T-helper 1 cell (primary cell): Measurements from ENCODE around the gene PALMD.

ENCODE experiments used
- DNase-seq, 5 donors: peaks; one replicate each; pipeline ENCODE4 v3.0.0-alpha.2; 2012 to 2020

Gene PALMD

GRCh38 chr1:99704356-99704816 is 58.5 kb downstream of the PALMD start:
- DNase-seq, result peak in 1 of 5 donors; percentile 21

GRCh38 chr1:99705385-99705784 is 59.5 kb downstream of the PALMD start:
- no peak for DNase-seq

- peak in 4 of 5 donors; percentile 23 to 50 (median 35) for DNase-seq
Measured at GRCh38 chr1:99707535-99708142, 61.7 kb downstream of the PALMD start.

- no peak for DNase-seq
Measured at GRCh38 chr1:99710994-99711393, 65.1 kb downstream of the PALMD start.

GRCh38 chr1:99713006-99713405 is 67.1 kb downstream of the PALMD start:
- no peak for DNase-seq

GRCh38 chr1:99717005-99717404 is 71.1 kb downstream of the PALMD start:
- no peak for DNase-seq

GRCh38 chr1:99723251-99723650 is 77.3 kb downstream of the PALMD start:
- DNase-seq, result no peak

- no peak for DNase-seq
Measured at GRCh38 chr1:99725996-99726395, 80.1 kb downstream of the PALMD start.

GRCh38 chr1:99726407-99726806 is 80.5 kb downstream of the PALMD start:
- no peak for DNase-seq

- no peak for DNase-seq
Measured at GRCh38 chr1:99726818-99727217, 80.9 kb downstream of the PALMD start.

GRCh38 chr1:99727575-99728185 is 81.8 kb downstream of the PALMD start:
- no peak for DNase-seq

- DNase-seq, result no peak
Measured at GRCh38 chr1:99728494-99729235, 82.8 kb downstream of the PALMD start.

- no peak for DNase-seq
Measured at GRCh38 chr1:99731384-99731783, 85.5 kb downstream of the PALMD start.

GRCh38 chr1:99735852-99736251 is 89.9 kb downstream of the PALMD start:
- DNase-seq, result no peak

- no peak for DNase-seq
Measured at GRCh38 chr1:99737016-99737415, 91.1 kb downstream of the PALMD start.

GRCh38 chr1:99738858-99739465 is 93.0 kb downstream of the PALMD start:
- DNase-seq, result no peak

GRCh38 chr1:99740141-99740540 is 94.2 kb downstream of the PALMD start:
- DNase-seq, result no peak
